HL-60 (cell line): ENCODE results near the gene DTNA.
"Not testable (repeated sequence)": the region's sequence is repeated elsewhere in the genome, so short reads cannot be mapped to it uniquely, and the experiment has no call there.

ENCODE experiments used
- DNase-seq, 2 experiments: peaks; one replicate each; pipeline ENCODE4 v3.0.0-alpha.2; 2010 to 2020; ENCODE audit warnings: low read depth in 1 of 2, low spot score in 1 of 2
- H3K27ac ChIP-seq: fragments of 250-450 bp; sonication (Bioruptor Pico); replicated peaks from 2 replicates; pipeline ENCODE4 v1.5.1; 2020; ENCODE audit warnings: mild to moderate bottlenecking, moderate library complexity
- H3K27me3 ChIP-seq: fragments of 250-450 bp; sonication (Bioruptor Pico); 2 replicates; pipeline ENCODE4 v1.5.1; 2021; ENCODE audit warnings: mild to moderate bottlenecking, moderate library complexity; ENCODE audit not compliant: insufficient read depth, poor library complexity, severe bottlenecking
- H3K4me3 ChIP-seq: replicated peaks from 2 replicates; pipeline ENCODE4 v1.5.1; 2011; ENCODE audit warnings: mild to moderate bottlenecking, control low read depth, low read length; ENCODE audit not compliant: insufficient read depth
- GABPA ChIP-seq: IDR thresholded peaks from 2 replicates; pipeline ENCODE4 v1.6.1; 2012; ENCODE audit warnings: low read depth
- POLR2AphosphoS5 ChIP-seq: IDR thresholded peaks from 2 replicates; pipeline ENCODE4 v1.6.1; 2012; ENCODE audit warnings: low read depth
- SPI1 ChIP-seq: IDR thresholded peaks from 2 replicates; pipeline ENCODE4 v1.6.1; 2012; ENCODE audit warnings: low read depth, mild to moderate bottlenecking, borderline replicate concordance
- TF ChIP-seq, protein P1 (sequence below): IDR thresholded peaks from one replicate; pipeline ENCODE4 v1.5.1; 2011; ENCODE audit warnings: low read length, control low read depth, inconsistent platforms; ENCODE audit not compliant: insufficient read depth
- TF ChIP-seq, protein P2 (sequence below): IDR thresholded peaks from 2 replicates; pipeline ENCODE4 v1.6.1; 2012; ENCODE audit warnings: low read depth; ENCODE audit not compliant: insufficient replicate concordance

The DTNA gene

DNA sequence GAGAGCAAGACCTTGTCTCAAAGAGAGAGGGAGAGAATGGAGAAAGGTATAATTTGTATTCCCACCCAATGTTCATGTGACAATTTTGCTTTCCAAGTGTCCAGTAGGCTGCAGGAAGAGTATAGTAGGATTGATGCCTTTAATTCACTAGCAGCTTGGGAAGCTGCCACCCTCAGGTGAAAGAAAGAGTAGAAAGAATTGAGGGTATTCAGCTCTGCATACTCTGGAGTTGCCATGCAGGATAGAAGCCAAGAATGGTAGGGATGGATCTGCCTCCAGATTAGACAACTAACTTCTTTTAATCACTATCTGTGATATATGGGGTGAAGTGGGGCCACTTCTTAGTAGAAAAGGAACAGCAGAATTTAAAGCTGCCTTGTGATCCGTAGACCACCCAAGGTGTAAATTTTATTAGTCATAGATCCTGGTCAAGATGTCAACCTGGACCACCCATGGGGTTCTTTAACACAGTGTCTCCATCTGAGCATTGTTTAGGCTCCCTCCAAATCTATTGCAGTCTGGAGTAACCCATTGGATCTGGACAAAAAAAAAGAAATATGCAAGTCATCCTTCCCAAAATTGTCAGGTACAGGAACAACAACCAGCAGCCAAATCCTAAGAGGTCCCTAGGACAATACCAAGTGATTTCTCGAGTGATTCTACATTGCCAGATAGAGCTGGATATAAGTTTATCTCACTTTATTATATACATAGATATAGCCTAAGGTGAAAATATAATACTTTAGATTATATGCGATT, 33.1 kb upstream of the DTNA start:
- H3K4me3 ChIP-seq: no peak overlapping the region
- no peak for DNase-seq
- H3K27me3 ChIP-seq: no peaks in the 10 kb centered on the region
- TF ChIP-seq GABPA (no peak), SPI1 (no peak), POLR2AphosphoS5 (no peak)
- TF ChIP-seq, protein P1, sequence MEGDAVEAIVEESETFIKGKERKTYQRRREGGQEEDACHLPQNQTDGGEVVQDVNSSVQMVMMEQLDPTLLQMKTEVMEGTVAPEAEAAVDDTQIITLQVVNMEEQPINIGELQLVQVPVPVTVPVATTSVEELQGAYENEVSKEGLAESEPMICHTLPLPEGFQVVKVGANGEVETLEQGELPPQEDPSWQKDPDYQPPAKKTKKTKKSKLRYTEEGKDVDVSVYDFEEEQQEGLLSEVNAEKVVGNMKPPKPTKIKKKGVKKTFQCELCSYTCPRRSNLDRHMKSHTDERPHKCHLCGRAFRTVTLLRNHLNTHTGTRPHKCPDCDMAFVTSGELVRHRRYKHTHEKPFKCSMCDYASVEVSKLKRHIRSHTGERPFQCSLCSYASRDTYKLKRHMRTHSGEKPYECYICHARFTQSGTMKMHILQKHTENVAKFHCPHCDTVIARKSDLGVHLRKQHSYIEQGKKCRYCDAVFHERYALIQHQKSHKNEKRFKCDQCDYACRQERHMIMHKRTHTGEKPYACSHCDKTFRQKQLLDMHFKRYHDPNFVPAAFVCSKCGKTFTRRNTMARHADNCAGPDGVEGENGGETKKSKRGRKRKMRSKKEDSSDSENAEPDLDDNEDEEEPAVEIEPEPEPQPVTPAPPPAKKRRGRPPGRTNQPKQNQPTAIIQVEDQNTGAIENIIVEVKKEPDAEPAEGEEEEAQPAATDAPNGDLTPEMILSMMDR: no peak
- TF ChIP-seq, protein P2, sequence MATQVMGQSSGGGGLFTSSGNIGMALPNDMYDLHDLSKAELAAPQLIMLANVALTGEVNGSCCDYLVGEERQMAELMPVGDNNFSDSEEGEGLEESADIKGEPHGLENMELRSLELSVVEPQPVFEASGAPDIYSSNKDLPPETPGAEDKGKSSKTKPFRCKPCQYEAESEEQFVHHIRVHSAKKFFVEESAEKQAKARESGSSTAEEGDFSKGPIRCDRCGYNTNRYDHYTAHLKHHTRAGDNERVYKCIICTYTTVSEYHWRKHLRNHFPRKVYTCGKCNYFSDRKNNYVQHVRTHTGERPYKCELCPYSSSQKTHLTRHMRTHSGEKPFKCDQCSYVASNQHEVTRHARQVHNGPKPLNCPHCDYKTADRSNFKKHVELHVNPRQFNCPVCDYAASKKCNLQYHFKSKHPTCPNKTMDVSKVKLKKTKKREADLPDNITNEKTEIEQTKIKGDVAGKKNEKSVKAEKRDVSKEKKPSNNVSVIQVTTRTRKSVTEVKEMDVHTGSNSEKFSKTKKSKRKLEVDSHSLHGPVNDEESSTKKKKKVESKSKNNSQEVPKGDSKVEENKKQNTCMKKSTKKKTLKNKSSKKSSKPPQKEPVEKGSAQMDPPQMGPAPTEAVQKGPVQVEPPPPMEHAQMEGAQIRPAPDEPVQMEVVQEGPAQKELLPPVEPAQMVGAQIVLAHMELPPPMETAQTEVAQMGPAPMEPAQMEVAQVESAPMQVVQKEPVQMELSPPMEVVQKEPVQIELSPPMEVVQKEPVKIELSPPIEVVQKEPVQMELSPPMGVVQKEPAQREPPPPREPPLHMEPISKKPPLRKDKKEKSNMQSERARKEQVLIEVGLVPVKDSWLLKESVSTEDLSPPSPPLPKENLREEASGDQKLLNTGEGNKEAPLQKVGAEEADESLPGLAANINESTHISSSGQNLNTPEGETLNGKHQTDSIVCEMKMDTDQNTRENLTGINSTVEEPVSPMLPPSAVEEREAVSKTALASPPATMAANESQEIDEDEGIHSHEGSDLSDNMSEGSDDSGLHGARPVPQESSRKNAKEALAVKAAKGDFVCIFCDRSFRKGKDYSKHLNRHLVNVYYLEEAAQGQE: no peak
- H3K27ac ChIP-seq: no peak overlapping the region

GRCh38 chr18:34689750-34690149, 20.3 kb upstream of the DTNA start:
- H3K27ac ChIP-seq, DNase-seq, H3K27me3 ChIP-seq, H3K4me3 ChIP-seq: not testable (repeated sequence)

DNA sequence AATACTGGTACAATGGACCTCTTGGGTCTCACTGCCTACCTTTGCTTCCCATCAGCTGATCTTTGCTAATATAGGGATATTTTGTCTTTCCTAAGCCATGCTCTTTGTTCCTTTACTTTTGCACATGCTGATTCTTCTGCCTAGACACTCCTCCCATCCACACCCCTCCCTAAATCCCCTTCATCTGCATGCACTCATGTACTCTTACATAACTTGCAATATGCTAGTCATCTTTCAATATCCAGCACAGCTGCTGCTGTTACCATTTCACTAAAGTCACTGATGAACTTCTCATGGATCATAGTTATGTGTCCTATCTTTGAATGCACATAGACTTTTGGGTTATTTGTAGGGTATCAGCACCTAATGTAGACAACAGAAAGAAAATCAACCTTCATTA, 18.5 kb upstream of the DTNA start:
- Histone ChIP-seq H3K27me3 (no peaks in the 10 kb centered on the region), H3K27ac (no peak overlapping the region), H3K4me3 (no peak overlapping the region)
- DNase-seq: no peak
- TF ChIP-seq SPI1 (no peak), POLR2AphosphoS5 (no peak), GABPA (no peak)
- TF ChIP-seq, protein P2: no peak
- TF ChIP-seq, protein P1: no peak

- TF ChIP-seq GABPA (no peak), SPI1 (no peak), POLR2AphosphoS5 (no peak)
- TF ChIP-seq, protein P1: no peak
- TF ChIP-seq, protein P2: no peak
- Histone ChIP-seq H3K4me3 (no peak overlapping the region), H3K27me3 (no peaks in the 10 kb centered on the region), H3K27ac (no peak overlapping the region)
- no peak for DNase-seq
Observed at GRCh38 chr18:34694591-34695165, 15.4 kb upstream of the DTNA start.
